ENCODE measurements around the gene HDAC4. TPM values are rescaled to one million over a fixed set of nuclear protein-coding genes. Genes with fewer than 3 reads are reported as not detected.

Gene HDAC4
- total and polyA plus RNA-seq, 2 experiments from 2014 or later = 8.1 to 41.8 TPM

DNA sequence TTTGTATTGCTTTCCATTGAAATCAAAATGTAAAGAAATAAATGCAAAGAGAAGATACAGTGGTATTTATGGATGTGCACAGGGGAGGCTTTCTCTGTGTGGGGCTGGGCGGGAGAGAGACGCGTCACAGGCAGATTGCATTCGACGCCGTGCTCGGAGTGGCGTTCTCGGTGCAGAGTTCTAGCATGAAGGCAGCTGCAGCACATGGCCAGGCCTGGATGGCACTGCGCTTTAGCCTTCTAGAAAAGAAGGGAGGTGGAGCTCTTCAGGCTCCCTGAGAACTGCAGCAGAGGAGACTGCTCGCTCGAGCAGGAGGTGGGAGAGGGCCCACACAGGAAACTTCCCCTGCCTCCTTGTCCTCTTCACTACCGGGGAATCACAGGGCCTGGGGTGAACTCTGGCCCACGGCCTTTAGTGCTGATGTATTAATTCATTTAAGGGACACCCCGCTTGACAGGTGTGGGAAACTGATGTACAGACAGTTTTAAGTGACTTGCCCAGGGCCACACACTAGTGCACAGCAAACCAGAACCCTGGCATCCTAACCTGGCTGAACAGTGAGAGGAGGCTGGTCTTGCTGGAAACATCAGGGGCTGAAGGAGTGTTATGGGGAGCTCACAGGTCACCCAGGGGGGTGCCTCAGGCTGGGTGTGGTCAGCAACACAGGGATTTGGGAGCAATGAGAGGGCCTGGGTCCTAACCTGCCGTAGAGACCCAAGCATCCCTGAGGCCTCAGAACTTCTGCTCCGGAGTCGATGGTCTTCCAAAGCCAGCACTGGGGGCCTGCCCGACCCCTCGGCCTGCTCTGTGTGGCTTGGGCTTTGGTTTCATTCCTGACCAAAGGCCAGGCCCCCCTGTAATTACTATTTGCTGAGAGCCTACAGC lies 199.9 kb downstream of the HDAC4 start:
- Mint-ChIP-seq H3K4me3 (no peak overlapping the region), H3K9me3 (no peaks in the 10 kb centered on the region), H3K36me3 (ENCODE audit: low read depth) (peaks cover 7% of the 10 kb centered on the region; the same call in 2 of the 3 replicates), H3K4me1 (peaks cover 41% of the 10 kb centered on the region), H3K27me3 (ENCODE audit: insufficient read depth, low read depth, poor library complexity) (peaks cover 2% of the 10 kb centered on the region), H3K27ac (peak overlapping the region; percentile 51; the same call in 1 of the 2 replicates)
- Histone ChIP-seq H3K9me2 (ENCODE audit: insufficient read depth) (no peaks in the 10 kb centered on the region), H3K4me1 (ENCODE audit: insufficient read depth) (peaks cover 21% of the 10 kb centered on the region; the same call in 1 of the 2 replicates), H3K27me3 (ENCODE audit: insufficient read depth) (no peaks in the 10 kb centered on the region), H4K20me1 (replicated peaks; ENCODE audit: insufficient read depth) (peaks cover 5% of the 10 kb centered on the region; the same call in 1 of the 2 replicates), H3K27ac (ENCODE audit: low read depth) (no peak overlapping the region), H3F3A (replicated peaks; ENCODE audit: low read depth) (no peaks in the 10 kb centered on the region), H3K79me2 (replicated peaks; ENCODE audit: insufficient read depth) (peaks cover 44% of the 10 kb centered on the region), H3K4me3 (no peak overlapping the region), H3K36me3 (ENCODE audit: insufficient read depth) (no peaks in the 10 kb centered on the region), H3K4me2 (no peak overlapping the region), H2AFZ (no peak overlapping the region)
- DNase-seq (ENCODE audit: low spot score) (no peak), ATAC-seq (no peak)
- TF ChIP-seq, protein P1, sequence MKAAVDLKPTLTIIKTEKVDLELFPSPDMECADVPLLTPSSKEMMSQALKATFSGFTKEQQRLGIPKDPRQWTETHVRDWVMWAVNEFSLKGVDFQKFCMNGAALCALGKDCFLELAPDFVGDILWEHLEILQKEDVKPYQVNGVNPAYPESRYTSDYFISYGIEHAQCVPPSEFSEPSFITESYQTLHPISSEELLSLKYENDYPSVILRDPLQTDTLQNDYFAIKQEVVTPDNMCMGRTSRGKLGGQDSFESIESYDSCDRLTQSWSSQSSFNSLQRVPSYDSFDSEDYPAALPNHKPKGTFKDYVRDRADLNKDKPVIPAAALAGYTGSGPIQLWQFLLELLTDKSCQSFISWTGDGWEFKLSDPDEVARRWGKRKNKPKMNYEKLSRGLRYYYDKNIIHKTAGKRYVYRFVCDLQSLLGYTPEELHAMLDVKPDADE (IDR thresholded peaks at IDR 0.05) = no peak
- no peak for TF ChIP-seq JUNB (IDR thresholded peaks at IDR 0.05; ENCODE audit: unreplicated experiment)
- TF ChIP-seq CREB1 (CRISPR knock-in tag; IDR thresholded peaks at IDR 0.05; ENCODE audit: low read depth) = no peak
- no peak for TF ChIP-seq ZNF114 (CRISPR knock-in tag; IDR thresholded peaks at IDR 0.05)
- TF ChIP-seq EZH2phosphoT487 (IDR thresholded peaks at IDR 0.05; ENCODE audit: unreplicated experiment) = no peak
- TF ChIP-seq POLR2AphosphoS5 (IDR thresholded peaks at IDR 0.05; ENCODE audit: low read depth) = no peak
- TF ChIP-seq, protein P2, sequence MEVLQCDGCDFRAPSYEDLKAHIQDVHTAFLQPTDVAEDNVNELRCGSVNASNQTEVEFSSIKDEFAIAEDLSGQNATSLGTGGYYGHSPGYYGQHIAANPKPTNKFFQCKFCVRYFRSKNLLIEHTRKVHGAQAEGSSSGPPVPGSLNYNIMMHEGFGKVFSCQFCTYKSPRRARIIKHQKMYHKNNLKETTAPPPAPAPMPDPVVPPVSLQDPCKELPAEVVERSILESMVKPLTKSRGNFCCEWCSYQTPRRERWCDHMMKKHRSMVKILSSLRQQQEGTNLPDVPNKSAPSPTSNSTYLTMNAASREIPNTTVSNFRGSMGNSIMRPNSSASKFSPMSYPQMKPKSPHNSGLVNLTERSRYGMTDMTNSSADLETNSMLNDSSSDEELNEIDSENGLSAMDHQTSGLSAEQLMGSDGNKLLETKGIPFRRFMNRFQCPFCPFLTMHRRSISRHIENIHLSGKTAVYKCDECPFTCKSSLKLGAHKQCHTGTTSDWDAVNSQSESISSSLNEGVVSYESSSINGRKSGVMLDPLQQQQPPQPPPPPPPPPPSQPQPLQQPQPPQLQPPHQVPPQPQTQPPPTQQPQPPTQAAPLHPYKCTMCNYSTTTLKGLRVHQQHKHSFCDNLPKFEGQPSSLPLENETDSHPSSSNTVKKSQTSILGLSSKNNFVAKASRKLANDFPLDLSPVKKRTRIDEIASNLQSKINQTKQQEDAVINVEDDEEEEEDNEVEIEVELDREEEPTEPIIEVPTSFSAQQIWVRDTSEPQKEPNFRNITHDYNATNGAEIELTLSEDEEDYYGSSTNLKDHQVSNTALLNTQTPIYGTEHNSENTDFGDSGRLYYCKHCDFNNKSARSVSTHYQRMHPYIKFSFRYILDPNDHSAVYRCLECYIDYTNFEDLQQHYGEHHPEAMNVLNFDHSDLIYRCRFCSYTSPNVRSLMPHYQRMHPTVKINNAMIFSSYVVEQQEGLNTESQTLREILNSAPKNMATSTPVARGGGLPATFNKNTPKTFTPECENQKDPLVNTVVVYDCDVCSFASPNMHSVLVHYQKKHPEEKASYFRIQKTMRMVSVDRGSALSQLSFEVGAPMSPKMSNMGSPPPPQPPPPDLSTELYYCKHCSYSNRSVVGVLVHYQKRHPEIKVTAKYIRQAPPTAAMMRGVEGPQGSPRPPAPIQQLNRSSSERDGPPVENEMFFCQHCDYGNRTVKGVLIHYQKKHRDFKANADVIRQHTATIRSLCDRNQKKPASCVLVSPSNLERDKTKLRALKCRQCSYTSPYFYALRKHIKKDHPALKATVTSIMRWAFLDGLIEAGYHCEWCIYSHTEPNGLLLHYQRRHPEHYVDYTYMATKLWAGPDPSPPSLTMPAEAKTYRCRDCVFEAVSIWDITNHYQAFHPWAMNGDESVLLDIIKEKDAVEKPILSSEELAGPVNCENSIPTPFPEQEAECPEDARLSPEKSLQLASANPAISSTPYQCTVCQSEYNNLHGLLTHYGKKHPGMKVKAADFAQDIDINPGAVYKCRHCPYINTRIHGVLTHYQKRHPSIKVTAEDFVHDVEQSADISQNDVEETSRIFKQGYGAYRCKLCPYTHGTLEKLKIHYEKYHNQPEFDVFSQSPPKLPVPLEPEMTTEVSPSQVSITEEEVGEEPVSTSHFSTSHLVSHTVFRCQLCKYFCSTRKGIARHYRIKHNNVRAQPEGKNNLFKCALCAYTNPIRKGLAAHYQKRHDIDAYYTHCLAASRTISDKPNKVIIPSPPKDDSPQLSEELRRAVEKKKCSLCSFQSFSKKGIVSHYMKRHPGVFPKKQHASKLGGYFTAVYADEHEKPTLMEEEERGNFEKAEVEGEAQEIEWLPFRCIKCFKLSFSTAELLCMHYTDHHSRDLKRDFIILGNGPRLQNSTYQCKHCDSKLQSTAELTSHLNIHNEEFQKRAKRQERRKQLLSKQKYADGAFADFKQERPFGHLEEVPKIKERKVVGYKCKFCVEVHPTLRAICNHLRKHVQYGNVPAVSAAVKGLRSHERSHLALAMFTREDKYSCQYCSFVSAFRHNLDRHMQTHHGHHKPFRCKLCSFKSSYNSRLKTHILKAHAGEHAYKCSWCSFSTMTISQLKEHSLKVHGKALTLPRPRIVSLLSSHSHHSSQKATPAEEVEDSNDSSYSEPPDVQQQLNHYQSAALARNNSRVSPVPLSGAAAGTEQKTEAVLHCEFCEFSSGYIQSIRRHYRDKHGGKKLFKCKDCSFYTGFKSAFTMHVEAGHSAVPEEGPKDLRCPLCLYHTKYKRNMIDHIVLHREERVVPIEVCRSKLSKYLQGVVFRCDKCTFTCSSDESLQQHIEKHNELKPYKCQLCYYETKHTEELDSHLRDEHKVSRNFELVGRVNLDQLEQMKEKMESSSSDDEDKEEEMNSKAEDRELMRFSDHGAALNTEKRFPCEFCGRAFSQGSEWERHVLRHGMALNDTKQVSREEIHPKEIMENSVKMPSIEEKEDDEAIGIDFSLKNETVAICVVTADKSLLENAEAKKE (CRISPR knock-in tag; IDR thresholded peaks at IDR 0.05) = no peak
- TF ChIP-seq, protein P3, sequence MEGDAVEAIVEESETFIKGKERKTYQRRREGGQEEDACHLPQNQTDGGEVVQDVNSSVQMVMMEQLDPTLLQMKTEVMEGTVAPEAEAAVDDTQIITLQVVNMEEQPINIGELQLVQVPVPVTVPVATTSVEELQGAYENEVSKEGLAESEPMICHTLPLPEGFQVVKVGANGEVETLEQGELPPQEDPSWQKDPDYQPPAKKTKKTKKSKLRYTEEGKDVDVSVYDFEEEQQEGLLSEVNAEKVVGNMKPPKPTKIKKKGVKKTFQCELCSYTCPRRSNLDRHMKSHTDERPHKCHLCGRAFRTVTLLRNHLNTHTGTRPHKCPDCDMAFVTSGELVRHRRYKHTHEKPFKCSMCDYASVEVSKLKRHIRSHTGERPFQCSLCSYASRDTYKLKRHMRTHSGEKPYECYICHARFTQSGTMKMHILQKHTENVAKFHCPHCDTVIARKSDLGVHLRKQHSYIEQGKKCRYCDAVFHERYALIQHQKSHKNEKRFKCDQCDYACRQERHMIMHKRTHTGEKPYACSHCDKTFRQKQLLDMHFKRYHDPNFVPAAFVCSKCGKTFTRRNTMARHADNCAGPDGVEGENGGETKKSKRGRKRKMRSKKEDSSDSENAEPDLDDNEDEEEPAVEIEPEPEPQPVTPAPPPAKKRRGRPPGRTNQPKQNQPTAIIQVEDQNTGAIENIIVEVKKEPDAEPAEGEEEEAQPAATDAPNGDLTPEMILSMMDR (conservative IDR thresholded peaks at IDR 0.05; ENCODE audit: low read depth in 2 of 2) = no peak
- TF ChIP-seq ZNF331 (CRISPR knock-in tag; IDR thresholded peaks at IDR 0.05; ENCODE audit: low read depth) = no peak
- no peak for TF ChIP-seq STAT1 (IDR thresholded peaks at IDR 0.05; ENCODE audit: unreplicated experiment)

All from GM23338 (cell line).